ENCODE measurements around the gene RASSF3.

Gene RASSF3

GRCh38 chr12:64663015-64663414 lies 52.7 kb downstream of the RASSF3 start:
- TF ChIP-seq MAX (IDR thresholded peaks at IDR 0.05), result no peak
- TF ChIP-seq CEBPB (IDR thresholded peaks at IDR 0.05), result peak; percentile 65; the same call in 1 of the 2 replicates

GRCh38 chr12:64665514-64665913 lies 55.2 kb downstream of the RASSF3 start:
- TF ChIP-seq CEBPB (IDR thresholded peaks at IDR 0.05), result no peak

GRCh38 chr12:64666054-64666914 lies 56.0 kb downstream of the RASSF3 start:
- TF ChIP-seq TEAD4 (IDR thresholded peaks at IDR 0.05), result no peak
- no peak for TF ChIP-seq NFIC (IDR thresholded peaks at IDR 0.05)

DNA sequence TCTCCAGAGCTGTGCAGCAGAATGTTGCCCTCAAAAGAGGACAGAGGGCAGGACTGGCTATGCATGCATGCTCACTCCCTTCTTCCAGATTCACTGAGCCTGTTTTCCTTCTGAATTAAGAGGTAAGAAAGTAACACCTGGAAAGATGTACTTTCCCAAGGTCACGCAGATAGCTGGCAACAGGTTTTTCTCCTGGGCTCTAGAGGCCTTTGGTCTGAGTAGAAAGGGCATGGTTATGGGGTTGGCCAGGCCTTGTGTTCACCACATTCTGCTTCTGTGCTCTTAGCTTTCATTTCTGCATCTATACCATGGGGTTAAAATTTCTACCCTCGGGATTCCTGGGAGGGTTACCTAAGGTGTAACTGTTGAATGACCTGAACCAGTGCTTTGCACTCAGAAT lies 57.5 kb downstream of the RASSF3 start:
- TF ChIP-seq EGR1 (IDR thresholded peaks at IDR 0.05) (no peak), USF1 (IDR thresholded peaks at IDR 0.05) (no peak), TCF12 (IDR thresholded peaks at IDR 0.05; ENCODE audit: low read depth) (no peak), TAF1 (IDR thresholded peaks at IDR 0.05; ENCODE audit: low read depth) (no peak), TEAD4 (IDR thresholded peaks at IDR 0.05) (no peak), FOXM1 (IDR thresholded peaks at IDR 0.05; ENCODE audit: borderline replicate concordance, low read depth) (no peak), NFIC (IDR thresholded peaks at IDR 0.05) (no peak), MAX (IDR thresholded peaks at IDR 0.05) (no peak), EP300 (IDR thresholded peaks at IDR 0.05; ENCODE audit: borderline replicate concordance) (no peak)
- TF ChIP-seq, protein P1, sequence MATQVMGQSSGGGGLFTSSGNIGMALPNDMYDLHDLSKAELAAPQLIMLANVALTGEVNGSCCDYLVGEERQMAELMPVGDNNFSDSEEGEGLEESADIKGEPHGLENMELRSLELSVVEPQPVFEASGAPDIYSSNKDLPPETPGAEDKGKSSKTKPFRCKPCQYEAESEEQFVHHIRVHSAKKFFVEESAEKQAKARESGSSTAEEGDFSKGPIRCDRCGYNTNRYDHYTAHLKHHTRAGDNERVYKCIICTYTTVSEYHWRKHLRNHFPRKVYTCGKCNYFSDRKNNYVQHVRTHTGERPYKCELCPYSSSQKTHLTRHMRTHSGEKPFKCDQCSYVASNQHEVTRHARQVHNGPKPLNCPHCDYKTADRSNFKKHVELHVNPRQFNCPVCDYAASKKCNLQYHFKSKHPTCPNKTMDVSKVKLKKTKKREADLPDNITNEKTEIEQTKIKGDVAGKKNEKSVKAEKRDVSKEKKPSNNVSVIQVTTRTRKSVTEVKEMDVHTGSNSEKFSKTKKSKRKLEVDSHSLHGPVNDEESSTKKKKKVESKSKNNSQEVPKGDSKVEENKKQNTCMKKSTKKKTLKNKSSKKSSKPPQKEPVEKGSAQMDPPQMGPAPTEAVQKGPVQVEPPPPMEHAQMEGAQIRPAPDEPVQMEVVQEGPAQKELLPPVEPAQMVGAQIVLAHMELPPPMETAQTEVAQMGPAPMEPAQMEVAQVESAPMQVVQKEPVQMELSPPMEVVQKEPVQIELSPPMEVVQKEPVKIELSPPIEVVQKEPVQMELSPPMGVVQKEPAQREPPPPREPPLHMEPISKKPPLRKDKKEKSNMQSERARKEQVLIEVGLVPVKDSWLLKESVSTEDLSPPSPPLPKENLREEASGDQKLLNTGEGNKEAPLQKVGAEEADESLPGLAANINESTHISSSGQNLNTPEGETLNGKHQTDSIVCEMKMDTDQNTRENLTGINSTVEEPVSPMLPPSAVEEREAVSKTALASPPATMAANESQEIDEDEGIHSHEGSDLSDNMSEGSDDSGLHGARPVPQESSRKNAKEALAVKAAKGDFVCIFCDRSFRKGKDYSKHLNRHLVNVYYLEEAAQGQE (IDR thresholded peaks at IDR 0.05; ENCODE audit: low read depth), result no peak

GRCh38 chr12:64669270-64669842 lies 59.1 kb downstream of the RASSF3 start:
- TF ChIP-seq TEAD4 (IDR thresholded peaks at IDR 0.05), result no peak
- no peak for TF ChIP-seq TCF12 (IDR thresholded peaks at IDR 0.05; ENCODE audit: low read depth)
- TF ChIP-seq, protein P1 (IDR thresholded peaks at IDR 0.05; ENCODE audit: low read depth), result peak; percentile 47

DNA sequence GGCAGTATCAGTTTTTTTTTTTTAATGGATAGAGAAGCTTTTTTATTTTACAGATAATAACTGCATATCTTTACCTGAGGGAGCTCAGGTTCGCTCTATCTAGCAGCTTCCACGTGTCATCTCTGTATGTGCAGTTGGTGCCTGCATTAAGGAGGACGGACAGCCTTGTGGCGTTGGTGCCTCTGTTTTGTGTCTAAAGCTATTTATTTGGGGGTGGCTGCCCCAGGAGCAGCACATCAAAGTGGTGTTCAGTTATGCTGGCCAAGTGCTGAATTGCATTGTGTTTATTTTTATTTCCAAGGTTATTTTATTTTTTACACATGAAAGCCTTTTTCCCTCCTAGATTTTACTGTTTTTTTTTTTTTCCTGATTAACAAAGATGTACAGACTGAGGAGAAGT lies 59.7 kb downstream of the RASSF3 start:
- TF ChIP-seq TAF1 (IDR thresholded peaks at IDR 0.05; ENCODE audit: low read depth), result no peak
- no peak for TF ChIP-seq EP300 (IDR thresholded peaks at IDR 0.05; ENCODE audit: borderline replicate concordance)
- TF ChIP-seq, protein P1 (IDR thresholded peaks at IDR 0.05; ENCODE audit: low read depth), result peak; percentile 40; the same call in 1 of the 2 replicates
- no peak for TF ChIP-seq MAX (IDR thresholded peaks at IDR 0.05)

All from Ishikawa (cell line).